Stimulated activated CD4-positive, alpha-beta T cell treated with anti-CD3 and anti-CD28 coated beads, Interleukin-12 subunit alpha, Interleukin-12 subunit beta, amount 100 ng/mL, for 4 hours (primary cell): Measurements from ENCODE around the gene CUEDC1.
"Not testable (repeated sequence)": the region's sequence is repeated elsewhere in the genome, so short reads cannot be mapped to it uniquely, and the experiment has no call there.

Experiments
- DNase-seq: peaks from one replicate; pipeline ENCODE4 v3.0.0-alpha.2; 2020

CUEDC1 gene

GRCh38 chr17:57937492-57937891 lies 17.7 kb downstream of the CUEDC1 start:
- DNase-seq, result no peak

GRCh38 chr17:57935833-57936807 lies 19.1 kb downstream of the CUEDC1 start:
- no peak for DNase-seq

GRCh38 chr17:57931488-57932137 lies 23.6 kb downstream of the CUEDC1 start:
- DNase-seq, result no peak

DNA sequence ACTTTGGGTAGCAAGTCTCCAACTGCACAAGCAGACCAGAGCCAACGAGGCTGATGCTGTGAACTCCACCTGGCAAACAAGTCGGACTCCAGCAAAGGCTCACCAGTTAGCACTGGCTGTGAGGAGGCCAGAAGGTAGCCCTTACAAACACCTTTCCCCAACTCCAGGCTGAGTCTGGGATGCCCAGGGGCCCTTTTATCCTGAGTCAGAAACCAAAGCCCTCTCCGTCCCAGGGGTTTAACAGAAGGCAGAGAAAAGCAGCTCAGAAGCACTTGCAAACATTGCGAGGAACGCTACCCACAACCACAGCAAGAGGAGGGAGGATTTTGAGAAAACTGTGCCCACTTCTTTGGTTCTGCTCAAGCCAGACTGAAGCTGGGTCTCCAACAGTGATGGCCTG lies 25.0 kb downstream of the CUEDC1 start:
- no peak for DNase-seq

- no peak for DNase-seq
Observed at GRCh38 chr17:57929386-57929785, 25.8 kb downstream of the CUEDC1 start.

GRCh38 chr17:57928928-57929327 lies 26.3 kb downstream of the CUEDC1 start:
- no peak for DNase-seq

DNA sequence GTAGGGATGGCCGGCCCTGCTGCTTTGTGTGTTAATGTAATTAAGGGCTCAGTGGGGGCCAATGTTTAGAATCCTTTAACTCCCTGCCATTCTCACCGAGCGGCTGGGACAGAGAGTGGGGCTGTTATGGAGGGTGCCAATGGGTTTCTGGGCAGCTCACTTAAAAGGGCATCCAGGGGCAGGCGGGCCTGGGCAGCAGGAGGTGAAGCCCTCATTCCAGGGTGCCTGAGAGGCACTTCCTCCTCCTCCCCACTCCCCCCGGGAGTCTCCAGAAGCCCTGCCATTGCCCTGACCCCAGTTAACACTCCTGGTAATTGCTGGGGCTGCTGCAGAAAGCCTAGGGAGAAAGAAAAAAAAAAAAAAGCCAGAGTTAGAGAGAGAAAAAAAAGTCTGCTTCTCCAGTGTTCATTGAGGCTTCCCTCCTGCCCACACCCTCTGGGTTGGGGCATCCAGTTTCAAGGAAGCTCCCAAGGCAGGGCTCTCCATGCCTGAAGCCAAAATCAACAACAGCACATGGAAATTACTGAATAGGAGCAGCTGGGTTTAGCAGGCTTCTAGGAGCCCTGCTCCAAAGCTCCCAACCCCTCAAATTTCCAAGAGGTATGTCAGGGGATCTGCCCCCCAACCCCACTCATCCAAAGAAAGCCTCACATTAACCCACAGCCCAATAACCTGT lies 28.0 kb downstream of the CUEDC1 start:
- no peak for DNase-seq

- no peak for DNase-seq
Observed at GRCh38 chr17:57926723-57927047, 28.5 kb downstream of the CUEDC1 start.

- DNase-seq, result no peak
Observed at GRCh38 chr17:57925361-57925990, 29.7 kb downstream of the CUEDC1 start.

GRCh38 chr17:57924677-57925076 lies 30.5 kb downstream of the CUEDC1 start:
- DNase-seq, result no peak

DNA sequence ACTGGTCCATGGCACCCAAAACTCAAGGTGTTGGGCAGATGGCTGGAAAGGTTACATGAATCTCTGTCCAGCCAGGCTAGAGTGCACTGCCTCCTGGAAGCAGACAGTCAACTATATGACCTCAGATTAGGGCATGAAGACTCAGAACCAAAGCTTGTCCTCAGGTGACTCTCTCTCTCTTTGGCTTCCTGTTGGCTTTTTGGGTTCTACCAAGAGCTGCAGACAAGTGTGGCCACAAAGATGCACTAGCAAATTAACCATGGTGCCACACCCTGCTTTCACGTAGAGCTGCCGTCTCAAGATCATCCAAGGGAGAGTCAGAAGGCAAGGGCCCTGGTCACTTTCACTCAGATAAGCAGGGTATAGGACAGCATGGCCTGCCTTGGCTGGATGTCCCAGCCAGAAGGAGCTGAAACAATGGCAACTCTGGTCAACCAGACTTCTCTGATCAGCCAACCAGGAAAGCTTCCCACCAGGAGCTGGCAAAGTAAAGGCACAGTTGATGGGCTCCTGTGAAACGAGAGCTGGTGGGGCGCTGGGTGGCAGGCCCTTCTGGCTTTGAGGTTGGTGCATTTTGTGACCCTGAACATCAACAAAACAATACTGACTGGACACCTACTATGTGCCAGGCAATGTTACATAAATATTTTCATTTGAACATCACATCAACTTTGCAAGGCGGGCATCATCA lies 31.9 kb downstream of the CUEDC1 start:
- no peak for DNase-seq

DNA sequence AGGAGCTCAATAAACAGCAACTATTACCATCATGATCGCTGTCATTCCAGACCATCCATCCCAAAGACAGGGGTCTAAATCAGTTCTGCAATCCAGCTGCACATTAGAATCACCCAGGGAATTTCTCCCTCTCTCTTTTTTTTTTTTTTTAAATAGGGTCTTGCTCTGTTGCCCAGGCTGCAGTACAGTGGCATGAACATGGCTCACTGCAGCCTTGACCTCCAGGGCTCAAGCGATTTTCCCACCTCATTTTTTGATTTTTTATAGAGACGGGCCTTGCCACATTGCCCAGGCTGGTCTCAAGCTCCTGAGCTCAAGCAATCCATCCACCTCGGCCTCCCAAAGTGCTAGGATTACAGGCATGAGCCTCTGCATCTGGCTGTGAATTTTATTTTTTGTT lies 32.5 kb downstream of the CUEDC1 start:
- not testable (repeated sequence) for DNase-seq

DNA sequence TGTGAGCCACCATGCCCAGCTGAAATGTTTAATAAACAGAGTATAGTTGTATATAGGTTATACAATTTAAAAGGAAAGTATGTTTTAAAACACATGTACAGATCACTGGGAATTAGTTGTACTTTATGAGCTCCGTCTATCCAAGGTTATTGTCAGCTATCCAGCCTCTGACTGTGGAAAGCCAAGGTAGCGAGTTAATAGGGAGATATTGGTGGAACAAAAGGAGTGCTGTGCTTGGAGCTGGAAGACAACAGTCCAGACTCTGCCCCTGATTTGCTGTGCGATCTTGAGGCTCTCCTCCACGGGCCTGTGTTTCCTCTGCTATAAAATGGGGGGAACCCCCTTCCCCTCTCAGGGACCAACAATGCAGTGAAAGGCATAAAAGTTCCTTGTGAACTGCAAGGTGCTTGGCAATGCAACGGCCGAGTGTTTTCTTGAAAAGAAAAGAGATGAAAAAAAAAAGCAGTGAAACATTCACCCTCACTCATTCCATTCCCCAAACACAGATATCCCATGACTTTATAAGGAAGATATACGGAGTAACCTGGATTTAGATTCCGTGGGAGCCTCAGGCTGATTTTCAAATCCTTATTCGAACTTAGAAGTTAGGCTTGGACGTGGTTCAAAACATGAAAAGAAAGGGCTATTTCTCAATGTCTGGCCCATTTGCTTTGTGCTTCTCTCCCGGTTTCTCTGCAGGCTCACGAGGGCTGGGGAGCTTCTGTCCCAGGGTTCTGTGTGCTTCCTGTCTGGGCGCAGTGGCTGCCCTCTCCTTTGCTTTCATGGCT lies 34.1 kb downstream of the CUEDC1 start:
- DNase-seq, result no peak

DNA sequence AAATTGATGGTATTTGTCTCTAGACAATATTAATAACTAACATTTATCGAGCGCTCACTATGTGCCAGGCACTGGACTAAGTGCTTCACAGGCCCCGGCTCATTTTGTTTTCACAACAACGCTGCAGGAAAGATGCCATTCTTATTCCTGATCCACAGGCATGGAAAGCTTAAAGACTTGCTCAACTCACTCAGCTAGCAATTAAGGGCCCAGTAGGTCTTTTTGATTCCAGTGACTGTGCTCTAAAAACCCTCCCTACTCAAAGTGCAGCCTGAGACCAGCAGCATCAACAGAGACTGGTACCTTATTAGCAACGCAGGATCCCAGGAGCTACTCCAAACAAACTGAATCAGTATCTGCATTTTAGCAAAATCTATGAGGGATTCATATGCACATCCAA lies 35.3 kb downstream of the CUEDC1 start:
- DNase-seq, result no peak

- DNase-seq, result no peak
Observed at GRCh38 chr17:57918017-57918895, 37.0 kb downstream of the CUEDC1 start.

GRCh38 chr17:57916925-57917858 lies 38.0 kb downstream of the CUEDC1 start:
- peak; percentile 10 for DNase-seq

- no peak for DNase-seq
Observed at GRCh38 chr17:57915985-57916757, 39.0 kb downstream of the CUEDC1 start.

GRCh38 chr17:57915544-57915943 lies 39.7 kb downstream of the CUEDC1 start:
- DNase-seq, result no peak
